Mesothelial cell of epicardium (in vitro differentiated cells): ENCODE data around the gene ZCCHC4. TPM values are rescaled to one million over a fixed set of nuclear protein-coding genes. Genes with fewer than 3 reads are reported as not detected.

Source experiments
- DNase-seq, 2 experiments: peaks; one replicate each; pipeline ENCODE4 v3.0.0; 2021; ENCODE audit warnings: low spot score in 2 of 2; ENCODE audit not compliant: unreplicated experiment in 2 of 2
- H3K27ac Mint-ChIP-seq: 2 replicates; pipeline ENCODE4 v1.8.0; 2021; ENCODE audit warnings: mixed read lengths
- H3K27me3 Mint-ChIP-seq: 2 replicates; pipeline ENCODE4 v1.8.0; 2021; ENCODE audit warnings: low read depth, mixed read lengths
- H3K36me3 Mint-ChIP-seq: 2 replicates; pipeline ENCODE4 v1.8.0; 2021; ENCODE audit warnings: mixed read lengths
- H3K4me1 Mint-ChIP-seq: 2 replicates; pipeline ENCODE4 v1.8.0; 2021; ENCODE audit warnings: mixed read lengths
- H3K4me3 Mint-ChIP-seq: 2 replicates; pipeline ENCODE4 v1.8.0; 2021; ENCODE audit warnings: mild to moderate bottlenecking, moderate library complexity, mixed read lengths
- H3K9me3 Mint-ChIP-seq: 2 replicates; pipeline ENCODE4 v1.8.0; 2021; ENCODE audit warnings: mixed read lengths
- CTCF ChIP-seq: fragments of 200-600 bp; sonication (generic); IDR thresholded peaks from one replicate; pipeline ENCODE4 v1.5.0; 2021; ENCODE audit warnings: antibody characterized with exemption; ENCODE audit not compliant: unreplicated experiment
- total RNA-seq: library from RNA; stranded (reverse); gene quantifications from 3 replicates; pipeline ENCODE4 v1.2.1, GENCODE V29; 2021

ZCCHC4 gene
- total RNA-seq, 1 donor from 2014 or later = 15.9 TPM

GRCh38 chr4:25302626-25303025 is 9.9 kb upstream of the ZCCHC4 start:
- Mint-ChIP-seq H3K27ac (no peak overlapping the region), H3K27me3 (peaks cover 4% of the 10 kb centered on the region), H3K4me1 (peaks cover 23% of the 10 kb centered on the region), H3K9me3 (no peaks in the 10 kb centered on the region), H3K4me3 (no peak overlapping the region), H3K36me3 (no peaks in the 10 kb centered on the region)
- no peak for DNase-seq
- TF ChIP-seq CTCF = no peak

- Mint-ChIP-seq H3K9me3 (no peaks in the 10 kb centered on the region), H3K36me3 (no peaks in the 10 kb centered on the region), H3K27me3 (peaks cover 4% of the 10 kb centered on the region), H3K4me3 (no peak overlapping the region), H3K27ac (no peak overlapping the region), H3K4me1 (peaks cover 20% of the 10 kb centered on the region)
- DNase-seq = no peak
- no peak for TF ChIP-seq CTCF
Measured at GRCh38 chr4:25303578-25303977, 9.0 kb upstream of the ZCCHC4 start.

GRCh38 chr4:25306518-25307057 is 6.0 kb upstream of the ZCCHC4 start:
- Mint-ChIP-seq H3K36me3 (no peaks in the 10 kb centered on the region), H3K4me1 (peaks cover 6% of the 10 kb centered on the region), H3K27ac (no peak overlapping the region), H3K9me3 (no peaks in the 10 kb centered on the region), H3K27me3 (no peaks in the 10 kb centered on the region), H3K4me3 (no peak overlapping the region)
- DNase-seq = no peak
- no peak for TF ChIP-seq CTCF

- Mint-ChIP-seq H3K27me3 (no peaks in the 10 kb centered on the region), H3K4me3 (no peak overlapping the region), H3K9me3 (no peaks in the 10 kb centered on the region), H3K4me1 (peaks cover 6% of the 10 kb centered on the region), H3K36me3 (no peaks in the 10 kb centered on the region), H3K27ac (no peak overlapping the region)
- TF ChIP-seq CTCF = no peak
- DNase-seq = no peak
Measured at GRCh38 chr4:25307596-25307995, 5.0 kb upstream of the ZCCHC4 start.

- H3K9me3 Mint-ChIP-seq = no peaks in the 10 kb centered on the region
- no peaks in the 10 kb centered on the region for H3K36me3 Mint-ChIP-seq
- DNase-seq = no peak
- H3K27me3 Mint-ChIP-seq = no peaks in the 10 kb centered on the region
- H3K27ac Mint-ChIP-seq = no peak overlapping the region
- H3K4me3 Mint-ChIP-seq = no peak overlapping the region
- TF ChIP-seq CTCF = no peak
- H3K4me1 Mint-ChIP-seq = peaks cover 10% of the 10 kb centered on the region
Measured at GRCh38 chr4:25308306-25308705, 4.3 kb upstream of the ZCCHC4 start.

- no peaks in the 10 kb centered on the region for H3K36me3 Mint-ChIP-seq
- no peak overlapping the region for H3K4me3 Mint-ChIP-seq
- no peak for TF ChIP-seq CTCF
- H3K27me3 Mint-ChIP-seq = no peaks in the 10 kb centered on the region
- no peak overlapping the region for H3K27ac Mint-ChIP-seq
- no peak for DNase-seq
- no peaks in the 10 kb centered on the region for H3K9me3 Mint-ChIP-seq
- H3K4me1 Mint-ChIP-seq = peaks cover 15% of the 10 kb centered on the region
Measured at GRCh38 chr4:25308761-25309160, 3.8 kb upstream of the ZCCHC4 start.
